HCT116 (cell line): Measurements from ENCODE around the gene CDK19. TPM values are rescaled to one million over a fixed set of nuclear protein-coding genes. Genes with fewer than 3 reads are reported as not detected.

Experiments used
- ATAC-seq: fragments of 200-7000 bp; cut with Tn5 transposase; 2 replicates; pipeline ENCODE4 v1.9.1; 2020; ENCODE audit warnings: mild to moderate bottlenecking, moderate library complexity
- BruUV-seq: library from RNA; stranded (reverse); fragments of 400-500 nt; replicated peaks from 2 replicates; lab custom pipeline; 2021; lab: Mats Ljungman, UMichigan
- CTCF ChIA-PET: fragments of 300-600 bp; sonication (Branson Sonifier 250); formaldehyde crosslinking; loops from one replicate; lab custom pipeline; 2021; ENCODE audit warnings: antibody characterized with exemption; lab: Charles Lee
- POLR2A ChIA-PET: fragments of 300-600, 350-600 bp; sonication (Branson Sonifier 250); formaldehyde crosslinking; loops from one replicate; lab custom pipeline; 2021; ENCODE audit warnings: antibody characterized with exemption; lab: Charles Lee
- RAD21 ChIA-PET, 2 experiments: fragments of 300-600 bp; sonication (Branson Sonifier 250); formaldehyde crosslinking; loops; one replicate each; lab custom pipeline; 2023; ENCODE audit warnings: low total read pairs in 2 of 2; ENCODE audit not compliant: uncharacterized antibody in 2 of 2, unreplicated experiment in 2 of 2, low non-redundant PET in 1 of 2; lab: Charles Lee
- DNase-seq: peaks from one replicate; pipeline ENCODE4 v3.0.0-alpha.2; 2010; ENCODE audit warnings: low read depth, low spot score
- H2AFZ ChIP-seq: fragments of 200-600 bp; shearing (Covaris generic), sonication (generic); 2 replicates; pipeline ENCODE4 v1.6.1; 2017; ENCODE audit warnings: low read depth, mixed run types, mixed read lengths, antibody characterized with exemption, low read length; ENCODE audit not compliant: poor library complexity, severe bottlenecking
- H3K27ac ChIP-seq: 2 replicates; pipeline ENCODE4 v1.5.1; 2012; ENCODE audit warnings: low read depth, low read length
- H3K27me3 ChIP-seq: fragments of 200-600 bp; sonication (generic); 2 replicates; pipeline ENCODE4 v1.6.1; 2016; ENCODE audit warnings: mixed run types, low read length, mixed read lengths; ENCODE audit not compliant: insufficient read depth
- H3K36me3 ChIP-seq, 2 experiments: fragments of 200-500 bp in 1 of 2; fragments of 200-600 bp in 1 of 2; sonication (Bioruptor generic) in 1 of 2; sonication (generic) in 1 of 2; 2 replicates each; pipeline versions ENCODE4 v1.5.1 to v1.6.1; 2014 to 2016; ENCODE audit warnings: low read length in 2 of 2, inconsistent platforms in 1 of 2, mixed read lengths in 1 of 2, mixed run types in 1 of 2; ENCODE audit not compliant: insufficient read depth in 2 of 2, control insufficient read depth in 1 of 2
- H3K4me1 ChIP-seq, 2 experiments: fragments of 200-600 bp in 1 of 2; sonication (generic) in 1 of 2; 2 replicates each; pipeline versions ENCODE4 v1.5.1 to v1.6.1; 2012 to 2017; ENCODE audit warnings: low read length in 2 of 2, inconsistent platforms in 1 of 2, mild to moderate bottlenecking in 1 of 2, mixed read lengths in 1 of 2, mixed run types in 1 of 2, moderate library complexity in 1 of 2; ENCODE audit not compliant: insufficient read depth in 2 of 2, control insufficient read depth in 1 of 2
- H3K4me2 ChIP-seq: fragments of 200-600 bp; sonication (generic); 2 replicates; pipeline ENCODE4 v1.6.1; 2017; ENCODE audit warnings: mixed run types, low read length, mixed read lengths
- H3K4me3 ChIP-seq, 2 experiments: fragments of 200-600 bp in 1 of 2; sonication (generic) in 1 of 2; replicated peaks in 1 of 2; 2 replicates each; pipeline ENCODE4 v1.5.1; 2011 to 2016; ENCODE audit warnings: low read length in 2 of 2, control low read depth in 1 of 2, low read depth in 1 of 2, mild to moderate bottlenecking in 1 of 2, mixed read lengths in 1 of 2, mixed run types in 1 of 2
- H3K79me2 ChIP-seq: fragments of 200-600 bp; sonication (generic); 2 replicates; pipeline ENCODE4 v1.6.1; 2017; ENCODE audit warnings: mild to moderate bottlenecking, mixed run types, low read length, moderate library complexity, mixed read lengths; ENCODE audit not compliant: insufficient read depth
- H3K9ac ChIP-seq: fragments of 200-600 bp; sonication (generic); 2 replicates; pipeline ENCODE4 v1.6.1; 2016; ENCODE audit warnings: low read length, mixed read lengths
- H3K9me2 ChIP-seq: fragments of 200-600 bp; sonication (generic), shearing (Covaris generic); 2 replicates; pipeline ENCODE4 v1.6.1; 2017; ENCODE audit warnings: mixed run types, mild to moderate bottlenecking, moderate library complexity; ENCODE audit not compliant: insufficient read depth
- H3K9me3 ChIP-seq, 2 experiments: fragments of 200-500 bp in 1 of 2; fragments of 200-600 bp in 1 of 2; sonication (Bioruptor generic) in 1 of 2; sonication (generic) in 1 of 2; 2 replicates each; pipeline ENCODE4 v1.6.1; 2014 to 2017; ENCODE audit warnings: low read length in 2 of 2, mixed read lengths in 2 of 2, inconsistent platforms in 1 of 2, low read depth in 1 of 2, mild to moderate bottlenecking in 1 of 2, mixed run types in 1 of 2, moderate library complexity in 1 of 2; ENCODE audit not compliant: control insufficient read depth in 1 of 2, insufficient read depth in 1 of 2
- H4K20me1 ChIP-seq: fragments of 200-600 bp; sonication (generic), shearing (Covaris generic); 2 replicates; pipeline ENCODE4 v1.6.1; 2017; ENCODE audit warnings: mixed run types, mild to moderate bottlenecking, moderate library complexity; ENCODE audit not compliant: insufficient read depth
- CBX3 ChIP-seq: IDR thresholded peaks from 2 replicates; pipeline ENCODE4 v1.6.1; 2012; ENCODE audit warnings: low read depth
- CEBPB ChIP-seq: IDR thresholded peaks from 2 replicates; pipeline ENCODE4 v1.6.1; 2012; ENCODE audit warnings: low read depth
- ELF1 ChIP-seq: IDR thresholded peaks from 2 replicates; pipeline ENCODE4 v1.6.1; 2012; ENCODE audit warnings: low read depth, borderline replicate concordance
- EZH2phosphoT487 ChIP-seq: fragments of 200-600 bp; IDR thresholded peaks from 2 replicates; pipeline ENCODE4 v1.6.1; 2018; ENCODE audit warnings: antibody characterized with exemption, borderline replicate concordance
- FOSL1 ChIP-seq: IDR thresholded peaks from 2 replicates; pipeline ENCODE4 v1.6.1; 2012; ENCODE audit warnings: low read depth
- POLR2A ChIP-seq: IDR thresholded peaks from 2 replicates; pipeline ENCODE4 v1.7.0; 2011; ENCODE audit warnings: borderline replicate concordance; ENCODE audit not compliant: insufficient read depth, insufficient read length; ENCODE audit errors: extremely low read depth
- SP1 ChIP-seq: IDR thresholded peaks from 2 replicates; pipeline ENCODE4 v1.6.1; 2012; ENCODE audit warnings: low read depth
- YY1 ChIP-seq: IDR thresholded peaks from 2 replicates; pipeline ENCODE4 v1.6.1; 2011; ENCODE audit warnings: low read length, low read depth, moderate library complexity, mild to moderate bottlenecking; ENCODE audit not compliant: insufficient replicate concordance; ENCODE audit errors: extremely low read depth
- intact Hi-C: fragments of 100-400 bp; cut with micrococcal nuclease; formaldehyde crosslinking; loops from 2 replicates; pipeline ENCODE4 v1.10.0; 2022
- total RNA-seq: library from RNA; stranded (reverse); gene quantifications from one replicate; pipeline ENCODE4 v1.2.1, GENCODE V29; 2021; ENCODE audit not compliant: unreplicated experiment
- TF ChIP-seq, protein P1 (sequence below): IDR thresholded peaks from 2 replicates; pipeline ENCODE4 v1.6.1; 2011; ENCODE audit warnings: mild to moderate bottlenecking, low read length, moderate library complexity; ENCODE audit not compliant: insufficient replicate concordance; ENCODE audit errors: extremely low read depth
- TF ChIP-seq, protein P2 (sequence below): IDR thresholded peaks from 2 replicates; pipeline ENCODE4 v1.6.1; 2012

The CDK19 gene
- total RNA-seq, 1 experiment from 2014 or later = 20.0 TPM

DNA sequence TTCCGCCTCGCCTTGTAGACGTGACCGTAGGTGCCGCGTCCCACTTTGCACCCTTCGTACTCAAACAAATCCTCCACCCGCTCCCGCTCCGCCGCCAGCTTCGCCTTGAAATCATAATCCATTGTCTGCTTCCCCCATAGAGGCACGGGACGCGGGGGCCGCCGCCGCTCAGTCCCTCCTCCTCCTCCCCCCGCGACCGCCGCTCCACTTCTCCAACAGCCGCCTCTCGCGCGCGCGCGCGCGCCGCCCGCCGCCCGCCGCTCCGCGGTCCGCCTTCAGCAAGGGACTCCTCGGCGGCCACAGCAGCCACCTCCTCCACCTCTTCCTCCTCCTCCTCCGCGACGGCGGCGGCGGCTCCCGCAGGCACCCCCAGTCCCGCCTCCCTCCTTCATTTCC lies 256 bp downstream of the CDK19 start:
- POLR2A ChIA-PET = interaction anchor here (0.7 to 1.4 kb wide), 14 partner anchors 9 to 144 kb away, joined by 3 to 43 read pairs (median 4); partner anchors contain the start of genes AMD1 and GTF3C6
- Histone ChIP-seq H3K4me2 (peak overlapping the region; percentile 92), H2AFZ (no peak overlapping the region), H3K4me1 (peaks cover 12 to 13% of the 10 kb centered on the region in 2 experiments; a peak in 3 of 4 replicates), H3K27ac (peak overlapping the region; percentile 78), H3K9me3 (no peaks in the 10 kb centered on the region), H4K20me1 (no peaks in the 10 kb centered on the region), H3K4me3 (peak overlapping the region; percentile 79 to 88), H3K27me3 (no peaks in the 10 kb centered on the region), H3K79me2 (peaks cover 23% of the 10 kb centered on the region)
- no peak for DNase-seq
- no TSS peak for BruUV-seq
- CTCF ChIA-PET = interaction anchor here (1.2 to 1.4 kb wide), 3 partner anchors 59 to 287 kb away, joined by 3 to 8 read pairs (median 3); partner anchors contain the start of gene AMD1
- TF ChIP-seq CBX3 (no peak), FOSL1 (no peak), CEBPB (no peak), EZH2phosphoT487 (no peak), SP1 (no peak), POLR2A (no peak), ELF1 (no peak), YY1 (no peak)
- TF ChIP-seq, protein P1, sequence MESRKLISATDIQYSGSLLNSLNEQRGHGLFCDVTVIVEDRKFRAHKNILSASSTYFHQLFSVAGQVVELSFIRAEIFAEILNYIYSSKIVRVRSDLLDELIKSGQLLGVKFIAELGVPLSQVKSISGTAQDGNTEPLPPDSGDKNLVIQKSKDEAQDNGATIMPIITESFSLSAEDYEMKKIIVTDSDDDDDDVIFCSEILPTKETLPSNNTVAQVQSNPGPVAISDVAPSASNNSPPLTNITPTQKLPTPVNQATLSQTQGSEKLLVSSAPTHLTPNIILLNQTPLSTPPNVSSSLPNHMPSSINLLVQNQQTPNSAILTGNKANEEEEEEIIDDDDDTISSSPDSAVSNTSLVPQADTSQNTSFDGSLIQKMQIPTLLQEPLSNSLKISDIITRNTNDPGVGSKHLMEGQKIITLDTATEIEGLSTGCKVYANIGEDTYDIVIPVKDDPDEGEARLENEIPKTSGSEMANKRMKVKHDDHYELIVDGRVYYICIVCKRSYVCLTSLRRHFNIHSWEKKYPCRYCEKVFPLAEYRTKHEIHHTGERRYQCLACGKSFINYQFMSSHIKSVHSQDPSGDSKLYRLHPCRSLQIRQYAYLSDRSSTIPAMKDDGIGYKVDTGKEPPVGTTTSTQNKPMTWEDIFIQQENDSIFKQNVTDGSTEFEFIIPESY = no peak
- TF ChIP-seq, protein P2, sequence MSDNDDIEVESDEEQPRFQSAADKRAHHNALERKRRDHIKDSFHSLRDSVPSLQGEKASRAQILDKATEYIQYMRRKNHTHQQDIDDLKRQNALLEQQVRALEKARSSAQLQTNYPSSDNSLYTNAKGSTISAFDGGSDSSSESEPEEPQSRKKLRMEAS = no peak
- TF ChIP-seq, all 23 proteins: peak for 0
- H3K9me2 ChIP-seq = no peaks in the 10 kb centered on the region
- no peak for ATAC-seq
- H3K9ac ChIP-seq = peak overlapping the region; percentile 77
- H3K36me3 ChIP-seq = no peaks in the 10 kb centered on the region
- intact Hi-C loops = loop anchor here (1.0 to 5.0 kb wide), 2 partner anchors 59 to 113 kb away; partner anchors contain the start of gene AMD1
- RAD21 ChIA-PET = interaction anchor here (1.0 to 1.1 kb wide), 2 partner anchors 60 kb away, joined by 3 to 4 read pairs; partner anchors contain the start of gene AMD1 (in 2 of the 2)
